OCI-LY7 (cell line): ENCODE results near the gene FAM204A. TPM values are rescaled to one million over a fixed set of nuclear protein-coding genes. Genes with fewer than 3 reads are reported as not detected.

Experiments used
- BruUV-seq: library from RNA; stranded (reverse); fragments of 400-500 nt; replicated peaks from 2 replicates; lab custom pipeline; 2021; lab: Mats Ljungman, UMichigan
- CTCF ChIA-PET: fragments of 300-600 bp; sonication (Branson Sonifier 250); formaldehyde crosslinking; loops from one replicate; lab custom pipeline; 2022; ENCODE audit warnings: antibody characterized with exemption; ENCODE audit not compliant: unreplicated experiment; lab: Charles Lee
- POLR2A ChIA-PET: fragments of 300-600 bp; sonication (Branson Sonifier 250); formaldehyde crosslinking; loops from one replicate; lab custom pipeline; 2022; ENCODE audit warnings: antibody characterized with exemption; lab: Charles Lee
- DNase-seq: peaks from one replicate; pipeline ENCODE4 v3.0.0-alpha.2; 2015; ENCODE audit warnings: low spot score
- H2AFZ ChIP-seq: fragments of 200-600 bp; sonication (generic), shearing (Covaris generic); 2 replicates; pipeline ENCODE4 v1.6.1; 2014; ENCODE audit warnings: mild to moderate bottlenecking, antibody characterized with exemption, low read length, moderate library complexity
- H3K27ac ChIP-seq: fragments of 200-600 bp; sonication (generic); 2 replicates; pipeline ENCODE4 v1.5.1; 2014; ENCODE audit warnings: mixed run types, low read depth, mild to moderate bottlenecking, moderate library complexity, low read length, inconsistent platforms; ENCODE audit not compliant: poor library complexity, severe bottlenecking
- H3K36me3 ChIP-seq: fragments of 200-600 bp; sonication (generic); 2 replicates; pipeline ENCODE4 v1.6.1; 2014; ENCODE audit warnings: mild to moderate bottlenecking, antibody characterized with exemption, low read length, moderate library complexity, mixed read lengths; ENCODE audit not compliant: insufficient read depth
- H3K4me1 ChIP-seq: fragments of 200-600 bp; sonication (generic); 2 replicates; pipeline ENCODE4 v1.5.1; 2014; ENCODE audit warnings: mild to moderate bottlenecking, low read length; ENCODE audit not compliant: insufficient read depth, poor library complexity, severe bottlenecking
- H3K4me2 ChIP-seq: fragments of 200-600 bp; sonication (generic); 2 replicates; pipeline ENCODE4 v1.6.1; 2014; ENCODE audit warnings: mild to moderate bottlenecking, low read length
- H3K4me3 ChIP-seq: fragments of 200-600 bp; sonication (generic); 2 replicates; pipeline ENCODE4 v1.5.1; 2014; ENCODE audit warnings: mild to moderate bottlenecking, low read depth, low read length; ENCODE audit not compliant: poor library complexity, severe bottlenecking
- H3K79me2 ChIP-seq: fragments of 200-600 bp; sonication (generic); 2 replicates; pipeline ENCODE4 v1.6.1; 2016; ENCODE audit warnings: low read depth, mild to moderate bottlenecking, low read length, moderate library complexity, mixed read lengths; ENCODE audit not compliant: insufficient read depth
- H3K9me2 ChIP-seq: fragments of 200-600 bp; sonication (generic); 2 replicates; pipeline ENCODE4 v1.6.1; 2016; ENCODE audit warnings: mild to moderate bottlenecking, low read length, mixed read lengths; ENCODE audit not compliant: insufficient read depth
- H3K9me3 ChIP-seq: fragments of 200-600 bp; sonication (generic); 2 replicates; pipeline ENCODE4 v1.6.1; 2014; ENCODE audit warnings: mild to moderate bottlenecking, mixed run types, low read length, mixed read lengths
- H4K20me1 ChIP-seq: fragments of 200-600 bp; sonication (generic); 2 replicates; pipeline ENCODE4 v1.6.1; 2014; ENCODE audit warnings: mild to moderate bottlenecking, antibody characterized with exemption, low read length, moderate library complexity, mixed read lengths; ENCODE audit not compliant: insufficient read depth
- CTCF ChIP-seq: fragments of 200-600 bp; sonication (generic); conservative IDR thresholded peaks from 2 replicates; pipeline ENCODE4 v1.5.1; 2014; ENCODE audit warnings: mild to moderate bottlenecking, antibody characterized with exemption, low read length, moderate library complexity, mixed read lengths
- EZH2phosphoT487 ChIP-seq: fragments of 200-600 bp; sonication (generic); IDR thresholded peaks from 2 replicates; pipeline ENCODE4 v1.6.1; 2018; ENCODE audit warnings: low read depth, borderline replicate concordance, mild to moderate bottlenecking, mixed run types, antibody characterized with exemption, low read length, moderate library complexity, mixed read lengths
- intact Hi-C: fragments of 100-400 bp; cut with micrococcal nuclease; formaldehyde crosslinking; loops from one replicate; pipeline ENCODE4 v1.10.0; 2022; ENCODE audit not compliant: unreplicated experiment
- total RNA-seq, 2 experiments: library from RNA; depleted of rRNA in 1 of 2; stranded (reverse); fragments of >200 nt in 1 of 2; shearing (Covaris generic) in 1 of 2; gene quantifications; 2 replicates each; pipeline ENCODE4 v1.2.3, GENCODE V29; 2014 to 2022

Gene FAM204A
- total RNA-seq, 2 experiments from 2014 or later: 32.4 to 44.9 TPM

GRCh38 chr10:118362103-118362502 is 20.0 kb upstream of the FAM204A start:
- Histone ChIP-seq H3K9me3 (no peaks in the 10 kb centered on the region), H4K20me1 (no peaks in the 10 kb centered on the region), H3K79me2 (no peaks in the 10 kb centered on the region), H3K4me3 (no peak overlapping the region), H2AFZ (no peak overlapping the region), H3K9me2 (no peaks in the 10 kb centered on the region), H3K27ac (no peak overlapping the region), H3K4me1 (no peaks in the 10 kb centered on the region), H3K36me3 (no peaks in the 10 kb centered on the region), H3K4me2 (no peak overlapping the region)
- intact Hi-C loops: no loop called here
- CTCF ChIA-PET: no interaction called here
- TF ChIP-seq CTCF: no peak
- no peak for TF ChIP-seq EZH2phosphoT487
- POLR2A ChIA-PET: no interaction called here
- BruUV-seq: no TSS peak
- DNase-seq: no peak

GRCh38 chr10:118358327-118358726 is 16.2 kb upstream of the FAM204A start:
- ChIA-PET CTCF (no interaction called here), POLR2A (no interaction called here)
- H3K9me2 ChIP-seq: no peaks in the 10 kb centered on the region
- TF ChIP-seq CTCF (no peak), EZH2phosphoT487 (no peak)
- no peaks in the 10 kb centered on the region for H4K20me1 ChIP-seq
- no peaks in the 10 kb centered on the region for H3K79me2 ChIP-seq
- no peaks in the 10 kb centered on the region for H3K36me3 ChIP-seq
- no peaks in the 10 kb centered on the region for H3K4me1 ChIP-seq
- BruUV-seq: no TSS peak
- no peaks in the 10 kb centered on the region for H3K9me3 ChIP-seq
- H3K4me3 ChIP-seq: no peak overlapping the region
- H2AFZ ChIP-seq: no peak overlapping the region
- no peak overlapping the region for H3K27ac ChIP-seq
- intact Hi-C loops: no loop called here
- no peak overlapping the region for H3K4me2 ChIP-seq
- DNase-seq: no peak

GRCh38 chr10:118357841-118358240 is 15.7 kb upstream of the FAM204A start:
- H4K20me1 ChIP-seq: no peaks in the 10 kb centered on the region
- no peaks in the 10 kb centered on the region for H3K36me3 ChIP-seq
- H3K4me1 ChIP-seq: no peaks in the 10 kb centered on the region
- no peaks in the 10 kb centered on the region for H3K9me2 ChIP-seq
- BruUV-seq: no TSS peak
- H3K9me3 ChIP-seq: no peaks in the 10 kb centered on the region
- TF ChIP-seq EZH2phosphoT487 (no peak), CTCF (no peak)
- H3K79me2 ChIP-seq: no peaks in the 10 kb centered on the region
- no peak overlapping the region for H2AFZ ChIP-seq
- ChIA-PET POLR2A (interaction anchor here (0.7 kb wide), 1 partner anchor 16 kb away, joined by 3 read pairs; the partner anchor contains the start of gene FAM204A), CTCF (no interaction called here)
- intact Hi-C loops: no loop called here
- no peak overlapping the region for H3K4me2 ChIP-seq
- no peak overlapping the region for H3K4me3 ChIP-seq
- no peak overlapping the region for H3K27ac ChIP-seq
- no peak for DNase-seq
